Mucosa of stomach (tissue), 1 donor: ENCODE results near the gene ZFP14.
"Not testable (repeated sequence)": the region's sequence is repeated elsewhere in the genome, so short reads cannot be mapped to it uniquely, and the experiment has no call there.

Experiments used
- H3K27me3 ChIP-seq: one replicate; pipeline ENCODE4 v1.7.0; 2013; ENCODE audit warnings: mild to moderate bottlenecking, low read length; ENCODE audit not compliant: control insufficient read depth, insufficient read depth
- H3K36me3 ChIP-seq: one replicate; pipeline ENCODE4 v1.7.0; 2013; ENCODE audit warnings: low read length; ENCODE audit not compliant: control insufficient read depth, insufficient read depth
- H3K4me1 ChIP-seq: one replicate; pipeline ENCODE4 v1.7.0; 2013; ENCODE audit warnings: mild to moderate bottlenecking, low read length; ENCODE audit not compliant: control insufficient read depth, insufficient read depth
- H3K4me3 ChIP-seq: one replicate; pipeline ENCODE4 v1.7.0; 2013; ENCODE audit warnings: low read length
- H3K9ac ChIP-seq: one replicate; pipeline ENCODE4 v1.7.0; 2013; ENCODE audit warnings: mild to moderate bottlenecking, low read length, moderate library complexity
- H3K9me3 ChIP-seq: one replicate; pipeline ENCODE4 v1.7.0; 2013; ENCODE audit warnings: mild to moderate bottlenecking, low read length, moderate library complexity; ENCODE audit not compliant: control insufficient read depth
- donor health status: Pancreatic carcinoma.

ZFP14 gene

DNA sequence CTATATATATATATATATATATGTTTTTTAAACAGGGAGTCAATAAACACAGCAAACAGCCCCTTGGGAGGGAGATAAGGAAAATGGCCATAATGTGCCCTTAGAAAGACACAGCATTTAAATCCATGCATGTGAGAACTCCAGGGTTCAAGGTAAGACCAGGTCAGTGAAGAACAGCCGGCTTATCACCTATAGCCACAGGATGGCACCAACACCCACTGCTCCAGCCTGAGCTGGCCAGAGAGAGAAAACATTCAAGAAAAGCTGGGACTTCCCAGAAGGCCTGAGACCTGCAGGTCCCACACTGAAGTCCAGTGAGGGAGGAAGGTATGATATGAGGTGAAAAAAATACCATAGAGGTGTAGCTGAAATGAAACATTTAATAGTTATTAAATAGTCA lies 63.8 kb downstream of the ZFP14 start:
- not testable (repeated sequence) for H3K4me3 ChIP-seq, H3K9ac ChIP-seq, H3K36me3 ChIP-seq, H3K9me3 ChIP-seq, H3K27me3 ChIP-seq, H3K4me1 ChIP-seq

DNA sequence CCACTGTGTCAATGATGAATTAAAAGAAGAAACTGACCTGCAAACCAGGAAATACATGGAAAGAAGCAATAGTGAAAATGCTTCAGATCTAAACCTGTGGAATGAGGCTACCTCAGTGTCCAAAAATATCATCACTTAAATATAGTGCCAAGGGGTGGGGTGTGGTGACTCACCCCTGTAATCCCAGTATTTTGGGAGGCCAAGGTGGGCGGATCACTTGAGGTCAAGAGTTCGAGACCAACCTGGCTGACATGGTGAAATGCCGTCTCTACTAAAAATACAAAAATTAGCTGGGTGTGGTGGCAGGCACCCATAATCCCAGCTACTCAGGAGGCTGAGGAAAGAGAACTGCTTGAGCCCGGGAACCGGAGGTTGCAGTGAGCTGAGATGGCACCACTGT lies 64.9 kb downstream of the ZFP14 start:
- H3K36me3 ChIP-seq, H3K9ac ChIP-seq, H3K4me1 ChIP-seq, H3K9me3 ChIP-seq, H3K4me3 ChIP-seq, H3K27me3 ChIP-seq: not testable (repeated sequence)

DNA sequence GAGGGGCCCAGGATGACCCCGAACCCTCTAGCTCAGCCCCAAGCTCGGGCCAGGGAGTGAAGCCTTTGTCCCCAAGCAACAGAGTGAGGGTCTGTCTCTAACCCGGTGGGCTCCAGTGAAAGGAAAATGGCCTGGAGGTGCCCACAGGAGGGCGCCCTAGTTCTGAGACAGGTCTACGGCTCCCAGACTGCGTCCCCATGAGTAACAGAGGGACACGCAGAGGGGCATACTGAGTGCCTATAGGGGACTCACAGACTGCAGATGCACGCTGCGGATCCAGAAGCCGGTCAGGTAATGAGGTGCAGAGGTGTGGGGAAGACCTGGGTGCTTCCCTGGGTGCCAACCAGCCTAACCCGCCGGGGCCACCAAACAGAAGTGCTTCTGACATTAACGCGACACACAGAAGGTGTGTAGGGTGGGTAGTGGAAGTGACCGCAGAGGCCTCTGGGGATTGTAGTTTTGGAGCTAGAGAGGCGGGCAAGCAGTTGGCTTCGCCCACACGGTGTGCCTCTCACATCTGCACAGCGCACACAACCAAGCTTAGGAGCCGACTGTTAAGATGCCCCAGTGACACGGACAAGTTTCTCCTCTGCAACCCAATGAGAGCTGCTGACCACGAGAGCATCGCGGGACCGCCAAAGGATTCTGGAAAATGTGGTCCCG lies 67.8 kb downstream of the ZFP14 start:
- H3K4me3 ChIP-seq, result not testable (repeated sequence)

DNA sequence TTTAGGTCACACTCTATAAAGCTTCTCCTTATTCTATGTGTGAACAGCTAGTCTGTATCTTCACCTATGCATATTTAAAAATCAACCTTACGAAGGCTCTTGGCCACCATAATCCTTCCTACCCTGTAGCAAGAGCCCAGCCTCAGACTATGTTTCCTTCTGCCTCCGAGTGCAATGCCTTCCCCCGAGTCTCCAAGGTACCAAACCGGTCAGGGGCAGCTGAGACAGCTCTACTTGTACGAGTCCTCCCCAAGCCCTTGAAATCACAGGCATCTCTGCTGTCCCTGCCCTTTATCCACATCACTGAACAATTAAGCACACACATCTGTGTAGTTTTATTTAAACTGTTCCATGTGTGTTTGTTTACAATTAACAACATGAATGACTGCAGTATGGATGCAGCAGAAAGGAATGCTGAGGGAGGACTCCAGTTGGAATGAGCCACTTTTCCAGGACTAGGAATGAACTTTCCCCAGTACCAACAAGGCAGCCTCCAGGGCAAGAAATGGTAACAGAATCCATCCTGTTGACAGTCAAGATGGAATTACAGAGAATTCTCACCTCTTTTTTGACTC lies 68.5 kb downstream of the ZFP14 start:
- H3K4me3 ChIP-seq, H3K27me3 ChIP-seq, H3K9ac ChIP-seq, H3K36me3 ChIP-seq, H3K9me3 ChIP-seq, H3K4me1 ChIP-seq: not testable (repeated sequence)

More for the DNA sequence above, 67.8 kb downstream of the ZFP14 start:
- H3K36me3 ChIP-seq, H3K4me1 ChIP-seq, H3K9ac ChIP-seq, H3K9me3 ChIP-seq, H3K27me3 ChIP-seq: not testable (repeated sequence)

DNA sequence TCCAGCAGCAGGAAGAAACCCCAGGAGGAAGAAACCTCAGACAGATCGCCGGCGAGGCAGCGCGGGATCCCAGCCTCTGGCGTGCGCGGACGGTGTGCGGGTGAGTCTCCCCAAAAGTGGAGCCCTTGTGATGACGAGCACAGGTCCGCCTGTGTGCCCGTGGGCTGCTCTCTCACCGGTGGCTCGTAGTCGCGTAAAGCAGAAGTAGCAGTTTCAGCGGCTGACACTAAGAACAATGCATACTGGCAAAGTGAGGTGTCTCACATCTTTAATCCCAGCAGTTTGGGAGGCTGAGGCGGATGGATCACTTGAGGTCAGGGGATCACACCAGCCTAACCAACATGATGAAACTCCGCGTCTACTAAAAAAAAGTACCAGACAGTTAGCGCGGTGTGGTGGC lies 69.2 kb downstream of the ZFP14 start:
- not testable (repeated sequence) for H3K9ac ChIP-seq, H3K27me3 ChIP-seq, H3K9me3 ChIP-seq, H3K36me3 ChIP-seq, H3K4me1 ChIP-seq, H3K4me3 ChIP-seq

DNA sequence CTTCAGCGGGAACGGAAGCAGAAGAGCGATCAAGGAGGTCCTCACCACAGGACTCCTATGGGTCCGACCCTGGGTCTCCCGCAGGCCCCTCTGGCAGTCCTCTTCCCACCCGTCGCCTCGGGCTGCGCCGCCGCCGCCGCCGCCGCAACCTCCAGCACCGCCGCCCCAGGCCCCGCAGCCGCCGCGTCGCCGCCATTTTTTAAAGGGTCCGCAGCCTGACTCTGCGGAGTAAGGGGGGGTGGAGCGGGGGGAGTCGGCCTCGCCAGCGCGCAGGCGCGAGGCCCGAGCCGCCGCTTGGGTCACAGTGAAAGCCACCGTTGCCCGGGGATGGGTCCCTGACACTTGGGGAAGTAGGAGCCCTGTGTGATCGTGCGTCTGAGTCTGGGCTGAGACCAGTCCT lies 69.7 kb downstream of the ZFP14 start:
- not testable (repeated sequence) for H3K4me3 ChIP-seq, H3K9ac ChIP-seq, H3K4me1 ChIP-seq, H3K27me3 ChIP-seq, H3K9me3 ChIP-seq, H3K36me3 ChIP-seq

DNA sequence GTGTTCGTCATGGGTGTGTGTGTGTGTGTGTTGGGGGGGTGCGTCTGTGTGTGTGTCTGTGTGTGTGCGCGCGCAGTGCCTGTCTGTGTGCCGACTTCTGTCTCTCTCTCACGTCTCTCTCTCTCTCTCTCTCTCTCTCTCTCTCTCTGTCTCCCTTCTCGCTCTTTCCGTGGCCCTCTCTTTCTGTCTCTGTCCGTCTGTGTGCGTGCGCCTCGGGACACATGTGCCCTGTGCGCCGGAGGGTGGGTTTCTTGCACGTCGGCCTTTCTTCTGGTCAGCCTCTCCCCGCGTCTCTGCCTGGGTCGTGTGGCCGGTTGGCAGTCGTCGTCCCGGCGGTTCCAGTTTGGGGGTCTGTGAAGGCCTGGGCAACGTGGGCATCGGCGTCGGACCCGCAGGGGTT lies 86.7 kb downstream of the ZFP14 start:
- not testable (repeated sequence) for H3K9ac ChIP-seq, H3K27me3 ChIP-seq, H3K36me3 ChIP-seq, H3K4me1 ChIP-seq, H3K4me3 ChIP-seq, H3K9me3 ChIP-seq
